ENCODE measurements around the gene NAPB.

The NAPB gene

GRCh38 chr20:23437126-23437899, 16.0 kb upstream of the NAPB start:
- no peak for DNase-seq

DNA sequence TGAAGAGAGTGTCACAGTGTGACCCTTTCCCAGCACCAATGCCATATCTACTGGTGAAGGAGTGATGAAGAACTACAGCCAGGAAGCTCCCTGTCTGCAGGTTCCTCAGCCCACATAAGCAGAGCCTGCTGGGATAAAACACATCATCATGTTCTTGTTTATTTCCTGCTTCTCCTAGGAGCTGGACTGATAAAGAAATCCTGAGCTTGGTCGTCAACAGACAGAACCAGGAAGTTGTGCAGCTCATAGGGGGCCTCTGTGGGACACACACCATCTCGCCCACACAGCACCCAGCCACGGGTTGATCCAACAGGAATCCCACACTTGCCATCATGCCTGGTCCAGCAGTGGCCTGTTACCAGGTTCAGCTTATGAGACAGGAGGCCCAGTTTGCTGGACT, 15.4 kb upstream of the NAPB start:
- no peak for DNase-seq

GRCh38 chr20:23435626-23436539, 14.6 kb upstream of the NAPB start:
- DNase-seq, result no peak

DNA sequence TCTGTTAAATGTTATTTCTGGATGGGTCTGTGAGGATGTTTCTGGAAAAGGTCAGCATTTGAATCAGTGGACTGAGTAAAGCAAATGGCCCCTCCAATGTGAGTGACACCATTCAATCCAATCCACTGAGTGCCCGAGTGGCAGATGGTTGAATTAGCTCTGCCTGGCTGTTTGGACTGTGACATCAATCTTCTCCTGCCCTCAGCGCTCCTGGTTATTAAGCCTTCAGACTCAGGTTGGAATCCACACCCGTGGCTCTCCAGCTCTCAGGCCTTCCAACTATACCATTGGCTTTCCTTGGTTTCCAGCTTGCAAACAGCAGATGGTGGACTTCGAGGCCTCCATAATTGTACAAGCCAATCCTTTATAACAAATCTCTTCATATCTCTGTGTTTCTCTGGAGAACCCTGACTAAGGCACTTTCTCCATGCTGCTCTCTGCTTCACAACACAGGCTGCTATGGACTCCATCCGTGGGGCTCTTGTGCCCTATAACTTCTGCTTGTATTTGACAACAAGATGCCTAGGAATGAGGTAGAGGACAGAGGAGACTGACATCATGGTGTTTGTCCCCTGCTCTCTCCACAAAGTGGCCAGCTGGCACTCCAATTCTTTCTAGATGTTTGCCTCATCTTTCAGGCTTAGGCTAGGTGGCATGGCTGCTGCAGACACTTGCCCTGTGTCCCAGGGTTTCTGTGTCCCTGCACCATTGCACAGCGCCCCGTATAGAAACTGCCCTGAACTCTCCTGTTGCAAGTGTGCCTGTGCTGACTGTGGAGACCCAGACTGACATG, 13.4 kb upstream of the NAPB start:
- DNase-seq, result peak; percentile 44

DNA sequence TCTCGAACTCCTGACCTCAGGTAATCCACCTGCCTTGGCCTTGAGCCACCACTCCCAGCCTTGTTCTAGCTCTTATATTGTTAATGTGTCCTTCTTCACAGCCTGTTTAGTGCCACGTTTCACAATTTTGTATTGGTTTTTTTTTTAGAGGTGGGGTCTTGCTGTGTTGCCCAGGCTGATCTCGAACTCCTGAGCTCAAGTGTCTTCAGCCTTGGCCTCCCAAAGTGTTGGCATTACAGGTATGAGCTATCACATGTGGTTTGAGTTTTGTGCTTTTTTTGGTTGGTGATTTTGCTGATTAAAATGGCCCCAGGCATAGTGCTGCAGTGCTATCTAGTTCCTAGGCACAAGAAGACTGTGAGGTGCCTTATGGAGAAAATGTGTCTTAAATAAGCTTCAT, 12.3 kb upstream of the NAPB start:
- no peak for DNase-seq

DNA sequence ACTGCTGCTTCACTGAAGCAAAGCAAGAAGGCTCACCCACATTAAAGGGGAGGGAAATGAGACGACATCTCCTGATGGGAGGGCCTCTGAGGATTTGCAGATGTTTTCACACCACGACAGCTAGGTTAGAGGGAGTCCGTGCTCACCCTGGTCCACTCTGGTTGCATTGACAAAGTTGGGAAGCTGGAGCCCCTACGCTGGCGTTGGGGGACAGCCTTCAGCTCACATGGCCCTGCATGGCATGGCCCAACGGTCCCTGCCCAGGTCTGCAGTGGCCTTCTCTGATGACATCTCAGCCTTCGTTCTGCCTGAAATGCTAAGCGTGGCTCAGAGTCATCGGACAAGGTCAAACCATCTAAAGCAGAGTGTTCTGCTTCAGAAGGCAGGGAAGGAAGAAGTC, 3.8 kb upstream of the NAPB start:
- no peak for DNase-seq

DNA sequence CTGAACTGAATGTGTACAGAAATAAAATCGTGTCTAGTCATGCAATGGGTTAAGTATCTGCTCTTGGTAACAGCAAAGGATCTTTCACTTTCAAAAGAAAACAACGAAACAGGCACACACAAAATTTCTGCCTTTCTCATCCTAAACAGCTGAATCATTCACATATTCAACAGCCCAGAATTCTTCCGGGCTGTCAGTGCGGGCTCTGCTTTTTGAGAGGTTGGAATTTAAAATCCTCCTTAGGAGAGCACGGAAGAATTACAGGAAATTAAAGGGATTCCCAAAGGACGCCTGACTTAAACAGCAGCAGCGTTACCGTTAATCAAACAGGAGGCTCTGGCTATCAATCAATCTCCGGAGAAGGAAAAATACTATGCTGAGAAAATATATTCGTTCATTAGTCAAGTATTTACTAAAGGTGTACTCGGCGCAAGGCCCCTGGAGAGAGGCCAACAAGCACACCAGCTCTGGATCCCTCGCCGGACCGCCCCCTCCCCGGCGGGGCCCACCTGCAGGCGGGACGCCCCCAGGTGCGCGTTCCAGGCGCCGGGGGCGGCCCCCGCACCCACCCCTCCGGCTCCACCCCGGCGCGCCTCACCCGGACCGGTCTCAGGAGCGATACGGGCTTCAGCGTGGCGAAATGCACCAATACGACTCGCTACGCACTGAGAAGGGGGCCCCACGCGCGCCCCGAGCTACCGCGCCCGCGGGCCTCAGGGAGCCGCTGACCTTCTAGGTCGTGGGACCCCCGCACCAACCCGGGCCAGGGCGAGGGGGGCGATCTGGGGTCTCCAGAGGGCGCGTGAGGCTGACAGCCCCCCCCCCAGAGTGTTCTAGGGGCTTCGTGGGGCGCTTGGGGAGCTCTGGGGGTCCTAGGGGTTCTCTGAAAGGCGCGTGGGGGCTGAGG, 1.0 kb downstream of the NAPB start:
- DNase-seq, result no peak

DNA sequence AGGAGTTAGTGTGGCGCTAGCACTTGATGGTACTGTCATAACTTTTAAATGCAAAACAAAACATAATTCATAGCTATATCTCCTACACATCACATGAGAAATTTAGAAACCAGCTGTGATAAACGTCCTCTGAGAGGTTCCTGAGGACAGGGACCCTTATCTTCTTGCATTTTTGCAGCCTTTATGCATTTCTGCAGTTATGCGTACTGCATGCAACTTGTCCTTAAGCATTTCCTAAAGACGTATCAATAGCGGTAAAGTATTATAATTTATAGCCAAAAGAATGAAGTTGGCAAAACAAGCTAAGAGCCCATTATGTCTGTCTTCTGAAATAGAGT, 1.7 kb downstream of the NAPB start:
- no peak for DNase-seq

GRCh38 chr20:23417861-23418260, 3.4 kb downstream of the NAPB start:
- no peak for DNase-seq

GRCh38 chr20:23415959-23416583, 5.2 kb downstream of the NAPB start:
- no peak for DNase-seq

DNA sequence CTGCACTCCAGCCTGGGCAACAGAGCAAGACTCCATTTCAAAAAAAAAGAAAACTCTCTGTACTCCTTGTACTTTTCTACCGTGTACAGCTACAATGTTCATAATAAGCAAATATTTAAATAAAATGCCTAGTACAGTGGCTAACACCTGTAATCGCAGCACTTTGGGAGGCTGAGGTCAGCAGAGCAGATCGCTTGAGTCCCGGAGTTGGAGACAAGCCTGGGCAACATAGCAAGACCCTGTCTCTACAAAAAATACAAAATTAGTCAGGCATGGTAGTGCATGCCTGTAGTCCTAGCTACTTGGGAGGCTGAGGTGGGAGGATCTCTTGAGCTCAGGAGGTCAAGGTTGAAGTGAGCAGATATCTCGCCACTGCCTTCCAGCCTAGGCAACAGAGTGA, 5.7 kb downstream of the NAPB start:
- DNase-seq, result no peak

GRCh38 chr20:23414526-23415188, 6.6 kb downstream of the NAPB start:
- DNase-seq, result no peak

DNA sequence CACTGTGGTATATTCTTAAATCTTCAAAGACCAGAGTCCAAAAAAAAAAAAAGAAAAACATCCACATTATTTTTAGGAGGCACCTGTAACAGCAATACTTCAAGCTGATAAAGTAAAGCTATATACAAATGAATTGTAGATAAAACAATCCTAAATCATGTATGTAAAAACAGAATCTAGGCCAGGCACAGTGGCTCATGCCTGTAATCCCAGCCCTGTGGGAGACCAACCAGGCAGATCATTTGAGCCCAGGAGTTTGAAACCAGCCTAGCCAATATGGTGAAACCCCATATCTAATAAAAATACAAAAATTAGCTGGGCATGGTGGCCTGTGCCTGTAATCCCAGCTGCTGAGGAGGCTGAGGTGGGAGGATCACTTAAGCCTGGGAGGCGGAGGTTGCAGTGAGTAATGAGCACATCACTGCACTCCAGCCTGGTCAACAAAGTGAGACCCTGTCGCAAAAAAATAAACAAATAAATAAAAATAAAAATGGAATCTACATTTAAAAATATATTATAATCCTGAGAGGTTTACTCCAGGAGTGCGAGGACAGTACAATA, 7.3 kb downstream of the NAPB start:
- no peak for DNase-seq

DNA sequence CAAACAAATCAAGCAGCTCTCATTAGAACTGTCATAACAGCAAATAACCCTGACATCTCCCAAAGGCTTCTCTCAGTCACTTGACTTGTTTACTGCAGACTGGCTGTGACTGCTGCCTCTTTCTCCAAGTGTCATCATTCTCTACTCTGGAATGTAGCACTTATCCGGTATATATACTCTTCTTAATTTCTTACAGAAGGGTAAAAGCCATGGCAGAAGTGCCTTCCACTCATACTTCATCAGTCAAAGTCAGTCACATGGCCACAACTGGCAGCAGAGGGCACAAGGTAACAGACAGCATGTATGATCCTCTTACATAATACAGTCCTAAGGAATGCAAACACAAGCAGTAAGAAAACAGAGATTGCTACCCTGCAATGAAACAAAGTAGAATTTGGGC, 9.3 kb downstream of the NAPB start:
- DNase-seq, result no peak

DNA sequence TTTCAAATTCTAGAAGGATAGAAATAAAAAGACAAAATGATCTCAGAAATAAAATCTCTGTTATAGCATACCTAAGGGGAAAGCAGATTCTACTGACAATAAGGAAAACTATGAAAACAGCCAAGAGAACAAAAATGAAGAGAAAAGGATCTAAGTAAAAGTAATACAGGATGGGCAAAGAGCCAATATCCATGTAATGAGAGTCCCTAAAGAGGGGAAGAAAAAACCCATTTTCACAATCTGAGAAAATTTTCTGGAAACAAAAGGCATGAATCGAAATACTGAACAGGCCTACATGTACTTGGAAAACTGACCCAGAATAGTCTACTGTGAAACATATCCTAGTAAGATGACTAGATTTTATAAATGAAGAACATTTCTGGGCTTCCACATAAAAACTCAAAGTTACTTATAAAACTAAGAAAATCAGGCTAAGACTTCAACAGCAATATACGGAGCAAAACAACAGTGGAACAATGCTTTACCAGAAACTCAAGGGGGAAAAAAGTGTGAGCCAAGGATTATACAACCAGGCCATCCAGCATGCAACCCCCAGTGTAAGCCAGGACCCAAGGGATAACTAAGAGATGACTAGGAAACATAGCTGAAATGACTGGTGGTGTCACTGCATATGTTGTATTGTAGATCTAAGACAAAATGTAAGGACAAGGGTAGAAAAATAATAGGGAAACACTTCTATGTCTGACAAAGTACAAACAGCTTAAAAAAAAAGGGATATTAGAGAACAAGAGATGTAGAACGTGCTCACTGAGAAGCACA, 10.2 kb downstream of the NAPB start:
- DNase-seq, result no peak

DNA sequence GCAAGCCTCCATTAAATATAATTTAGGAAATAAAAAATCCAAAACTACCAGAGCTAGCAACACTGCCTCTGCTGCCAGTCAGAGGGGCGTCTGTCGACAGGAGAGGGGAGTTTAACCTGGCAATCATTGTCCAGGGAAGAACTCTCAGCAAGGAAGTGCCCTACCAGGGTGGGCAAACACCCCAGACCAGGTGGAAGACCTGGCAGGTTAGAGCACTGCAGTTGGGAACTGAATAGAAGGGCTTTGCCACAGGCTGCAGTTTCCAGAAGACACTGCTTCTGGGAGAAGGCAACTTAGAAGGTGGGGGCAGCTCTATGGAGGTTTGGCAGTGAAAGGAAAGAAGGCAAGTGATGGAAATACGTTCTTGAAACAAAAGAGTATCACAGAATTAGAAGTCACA, 11.5 kb downstream of the NAPB start:
- DNase-seq, result no peak

GRCh38 chr20:23408957-23409356, 12.3 kb downstream of the NAPB start:
- no peak for DNase-seq

GRCh38 chr20:23407781-23408464, 13.4 kb downstream of the NAPB start:
- DNase-seq, result no peak

- no peak for DNase-seq
Measured at GRCh38 chr20:23406880-23407279, 14.4 kb downstream of the NAPB start.

DNA sequence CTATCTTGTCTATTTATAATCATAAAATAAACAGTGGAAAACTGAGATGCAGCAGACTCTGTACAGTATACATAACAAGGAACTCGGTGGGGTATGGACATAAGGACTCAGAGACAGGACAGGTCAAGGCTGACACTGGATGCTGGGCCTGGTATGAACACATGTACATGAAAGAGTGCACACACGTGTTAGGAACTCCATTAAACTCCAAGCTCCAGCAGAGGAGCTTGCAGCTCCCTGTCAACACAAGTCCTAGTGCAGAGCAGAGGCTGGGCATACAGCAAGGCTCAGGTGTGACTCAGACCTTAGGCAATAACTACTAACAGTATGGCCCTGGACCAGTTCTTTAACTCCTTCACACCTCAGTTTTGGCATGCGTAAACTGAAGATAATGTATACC, 17.1 kb downstream of the NAPB start:
- DNase-seq, result no peak
